ENCODE measurements around the gene PLAGL1. TPM values are rescaled to one million over a fixed set of nuclear protein-coding genes. Genes with fewer than 3 reads are reported as not detected.
"Not testable (repeated sequence)": the region's sequence is repeated elsewhere in the genome, so short reads cannot be mapped to it uniquely, and the experiment has no call there.

PLAGL1 gene
- total and polyA plus RNA-seq, 2 of the 8 experiments (the other 6 are each of a cell fraction or from before 2014, with no cell fraction given): 0.94 to 1.1 TPM

DNA sequence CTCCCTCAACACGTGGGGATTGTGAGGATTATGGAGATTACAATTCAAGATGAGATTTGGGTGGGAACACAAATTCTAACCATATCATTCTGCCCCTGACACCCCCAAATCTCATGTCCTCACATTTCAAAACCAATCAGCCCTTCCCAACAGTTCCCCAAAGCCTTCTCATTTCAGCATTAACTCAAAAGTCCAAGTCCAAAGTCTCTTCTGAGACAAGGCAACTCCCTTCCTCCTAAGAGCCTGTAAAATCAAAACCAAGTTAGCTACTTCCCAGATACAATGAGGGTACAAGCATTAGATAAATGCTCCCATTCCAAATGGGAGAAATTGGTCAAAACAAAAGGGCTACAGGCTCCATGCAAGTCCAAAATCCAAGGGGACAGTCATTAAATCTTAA is 39.6 kb upstream of the PLAGL1 start:
- Histone ChIP-seq H2BK120ac (replicated peaks; ENCODE audit: low read depth, low read length) (no peak overlapping the region), H3K4ac (replicated peaks; ENCODE audit: insufficient read length, low read depth, low read length) (no peak overlapping the region), H3K27me3 (replicated peaks in 1 of 4; ENCODE audit: control insufficient read depth in 3 of 4, extremely low read depth in 1 of 4, insufficient read depth in 3 of 4, low read length in 3 of 4) (no peaks in the 10 kb centered on the region), H3K4me2 (ENCODE audit: insufficient read depth in 1 of 2, low read depth in 2 of 2, low read length in 2 of 2) (no peak overlapping the region), H4K91ac (replicated peaks; ENCODE audit: insufficient read length, low read length) (no peak overlapping the region), H3K36me3 (ENCODE audit: control insufficient read depth in 2 of 4, insufficient read depth in 4 of 4, low read length in 3 of 4) (no peaks in the 10 kb centered on the region), H4K8ac (ENCODE audit: extremely low read depth, insufficient read depth, low read length) (no peak overlapping the region), H3K27ac (ENCODE audit: low read depth, low read length) (no peak overlapping the region), H3K56ac (replicated peaks; ENCODE audit: insufficient read length, low read depth, low read length) (no peak overlapping the region), H3K18ac (ENCODE audit: extremely low read depth, low read length) (no peak overlapping the region), H4K5ac (ENCODE audit: insufficient read length, low read depth, low read length) (no peak overlapping the region), H3K9me3 (ENCODE audit: insufficient read depth in 2 of 2, low read depth in 1 of 2, low read length in 1 of 2) (peaks cover 2 to 3% of the 10 kb centered on the region in 2 experiments; a peak in 2 of 4 replicates), H2AFZ (ENCODE audit: low read length) (no peak overlapping the region), H2BK12ac (ENCODE audit: low read depth, low read length) (no peak overlapping the region), H3K9ac (replicated peaks in 1 of 4; ENCODE audit: extremely low read depth in 1 of 4, low read depth in 3 of 4, low read length in 3 of 4) (no peak overlapping the region), H2BK15ac (ENCODE audit: low read length) (no peak overlapping the region), H2AK5ac (ENCODE audit: low read depth, low read length) (no peak overlapping the region), H2BK20ac (ENCODE audit: low read length) (no peak overlapping the region), H3K4me3 (ENCODE audit: extremely low read depth in 1 of 4, insufficient read depth in 2 of 4, low read depth in 3 of 4, low read length in 4 of 4) (no peak overlapping the region), H2BK5ac (ENCODE audit: low read depth, low read length) (no peak overlapping the region), H4K20me1 (replicated peaks in 1 of 2; ENCODE audit: control insufficient read depth in 1 of 2, insufficient read depth in 2 of 2, low read length in 2 of 2) (no peaks in the 10 kb centered on the region), H3K14ac (ENCODE audit: insufficient read length) (no peak overlapping the region), H3K23me2 (ENCODE audit: low read depth, low read length) (no peaks in the 10 kb centered on the region), H3K4me1 (replicated peaks in 1 of 4; ENCODE audit: control insufficient read depth in 3 of 4, insufficient read depth in 4 of 4, low read length in 3 of 4) (no peaks in the 10 kb centered on the region), H3K79me2 (ENCODE audit: control insufficient read depth in 1 of 2, insufficient read depth in 2 of 2, low read length in 2 of 2) (no peaks in the 10 kb centered on the region), H3K79me1 (ENCODE audit: low read depth, low read length) (no peaks in the 10 kb centered on the region), H3K23ac (ENCODE audit: insufficient read length) (no peak overlapping the region)
- CTCF ChIA-PET (ENCODE audit: partially characterized antibody): interaction anchor here (1.2 kb wide), 1 partner anchor 105 kb away, joined by 3 read pairs; no protein-coding TSS in a partner anchor
- FAIRE-seq (no peak), DNase-seq (ENCODE audit: low read depth in 1 of 2, low spot score in 2 of 2) (no peak)
- TF ChIP-seq SUZ12 (IDR thresholded peaks at IDR 0.05; ENCODE audit: low read length): no peak
- POLR2A ChIA-PET (ENCODE audit: partially characterized antibody): no interaction called here
- 94% methylated on average over 1 of the region's 1 CpG; no CpG with 5 or more reads in 1 of the 2 experiments for WGBS, 2 experiments (ENCODE audit: extremely low coverage in 1 of 2, insufficient coverage in 1 of 2, insufficient read length in 1 of 2, insufficient replicate concordance in 2 of 2, low coverage in 1 of 2, low lambda C conversion rate in 2 of 2, missing lambda C conversion rate in 1 of 2)

DNA sequence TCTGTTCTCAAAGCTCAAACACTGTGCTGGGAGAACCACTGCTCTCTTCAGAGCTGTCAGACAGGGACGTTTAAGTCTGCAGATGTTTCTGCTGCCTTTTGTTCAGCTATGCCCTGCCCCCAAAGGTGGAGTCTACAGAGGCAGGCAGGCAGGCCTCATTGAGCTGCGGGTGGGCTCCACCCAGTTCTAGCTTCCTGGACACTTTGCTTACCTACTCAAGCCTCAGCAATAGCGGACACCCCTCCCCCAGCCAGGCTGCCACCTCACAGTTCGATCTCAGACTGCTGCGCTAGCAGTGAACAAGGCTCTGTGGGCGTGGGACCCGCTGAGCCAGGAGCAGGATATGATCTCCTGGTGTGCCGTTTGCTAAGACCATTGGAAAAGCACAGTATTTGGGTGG is 38.6 kb upstream of the PLAGL1 start:
- H2BK20ac ChIP-seq (ENCODE audit: low read length); H3K4me2 ChIP-seq (ENCODE audit: insufficient read depth in 1 of 2, low read depth in 2 of 2, low read length in 2 of 2); H2BK12ac ChIP-seq (ENCODE audit: low read depth, low read length); H3K18ac ChIP-seq (ENCODE audit: extremely low read depth, low read length); H3K23ac ChIP-seq (ENCODE audit: insufficient read length); H3K4me1 ChIP-seq (replicated peaks in 1 of 4; ENCODE audit: control insufficient read depth in 3 of 4, insufficient read depth in 4 of 4, low read length in 3 of 4); H3K36me3 ChIP-seq (ENCODE audit: control insufficient read depth in 2 of 4, insufficient read depth in 4 of 4, low read length in 3 of 4); H3K23me2 ChIP-seq (ENCODE audit: low read depth, low read length); H3K4me3 ChIP-seq (ENCODE audit: extremely low read depth in 1 of 4, insufficient read depth in 2 of 4, low read depth in 3 of 4, low read length in 4 of 4); H2BK5ac ChIP-seq (ENCODE audit: low read depth, low read length); FAIRE-seq; H3K9me3 ChIP-seq (ENCODE audit: insufficient read depth in 2 of 2, low read depth in 1 of 2, low read length in 1 of 2); H2BK120ac ChIP-seq (replicated peaks; ENCODE audit: low read depth, low read length); H3K14ac ChIP-seq (ENCODE audit: insufficient read length); H2AK5ac ChIP-seq (ENCODE audit: low read depth, low read length); H3K79me1 ChIP-seq (ENCODE audit: low read depth, low read length); H3K4ac ChIP-seq (replicated peaks; ENCODE audit: insufficient read length, low read depth, low read length); H3K27me3 ChIP-seq (replicated peaks in 1 of 4; ENCODE audit: control insufficient read depth in 3 of 4, extremely low read depth in 1 of 4, insufficient read depth in 3 of 4, low read length in 3 of 4); H3K79me2 ChIP-seq (ENCODE audit: control insufficient read depth in 1 of 2, insufficient read depth in 2 of 2, low read length in 2 of 2); H4K8ac ChIP-seq (ENCODE audit: extremely low read depth, insufficient read depth, low read length); H2AFZ ChIP-seq (ENCODE audit: low read length); DNase-seq (ENCODE audit: low read depth in 1 of 2, low spot score in 2 of 2); H4K91ac ChIP-seq (replicated peaks; ENCODE audit: insufficient read length, low read length); H3K56ac ChIP-seq (replicated peaks; ENCODE audit: insufficient read length, low read depth, low read length); POLR2A ChIA-PET (ENCODE audit: partially characterized antibody); H4K20me1 ChIP-seq (replicated peaks in 1 of 2; ENCODE audit: control insufficient read depth in 1 of 2, insufficient read depth in 2 of 2, low read length in 2 of 2); H3K27ac ChIP-seq (ENCODE audit: low read depth, low read length); H4K5ac ChIP-seq (ENCODE audit: insufficient read length, low read depth, low read length); H2BK15ac ChIP-seq (ENCODE audit: low read length); H3K9ac ChIP-seq (replicated peaks in 1 of 4; ENCODE audit: extremely low read depth in 1 of 4, low read depth in 3 of 4, low read length in 3 of 4): not testable (repeated sequence)
- 91% methylated on average over 8 of the region's 8 CpGs; no CpG with 5 or more reads in 1 of the 2 experiments for WGBS, 2 experiments (ENCODE audit: extremely low coverage in 1 of 2, insufficient coverage in 1 of 2, insufficient read length in 1 of 2, insufficient replicate concordance in 2 of 2, low coverage in 1 of 2, low lambda C conversion rate in 2 of 2, missing lambda C conversion rate in 1 of 2)
- CTCF ChIA-PET (ENCODE audit: partially characterized antibody): interaction anchor here (1.2 to 1.8 kb wide), 5 partner anchors 10 to 471 kb away, joined by 3 read pairs; no protein-coding TSS in a partner anchor
